ENCODE data around the gene PROX2.

- TF ChIP-seq POLR2A (IDR thresholded peaks at IDR 0.05) (no peak), CTCF (IDR thresholded peaks at IDR 0.05) (no peak)
Observed at GRCh38 chr14:74859757-74860552, 16.0 kb downstream of the PROX2 start.
